Measurements from ENCODE around the gene TCF15.

The TCF15 gene

GRCh38 chr20:595330-596308 lies 14.5 kb downstream of the TCF15 start:
- H3K27ac ChIP-seq = no peak overlapping the region
- TF ChIP-seq CTCF (conservative IDR thresholded peaks at IDR 0.05) = no peak

DNA sequence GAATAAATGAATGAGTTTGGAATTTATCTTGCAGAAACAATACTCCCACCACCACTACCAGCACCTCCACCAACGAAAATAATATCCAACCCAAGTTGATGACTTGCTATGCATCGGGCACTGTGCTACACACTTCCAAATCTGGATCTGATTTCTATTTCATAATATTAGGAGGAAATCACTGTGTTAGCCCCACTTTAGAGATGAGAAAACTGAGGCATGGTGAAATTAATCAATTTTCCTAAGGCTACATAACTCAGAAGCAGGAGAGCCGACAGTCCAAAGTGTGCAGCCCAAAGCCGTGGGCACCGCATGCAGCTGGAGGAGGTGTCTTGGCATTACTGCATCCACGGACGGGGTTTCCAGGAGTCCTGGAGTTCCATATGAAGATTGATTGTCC lies 17.6 kb downstream of the TCF15 start:
- H3K27ac ChIP-seq = no peak overlapping the region
- no peak for TF ChIP-seq CTCF (conservative IDR thresholded peaks at IDR 0.05)

DNA sequence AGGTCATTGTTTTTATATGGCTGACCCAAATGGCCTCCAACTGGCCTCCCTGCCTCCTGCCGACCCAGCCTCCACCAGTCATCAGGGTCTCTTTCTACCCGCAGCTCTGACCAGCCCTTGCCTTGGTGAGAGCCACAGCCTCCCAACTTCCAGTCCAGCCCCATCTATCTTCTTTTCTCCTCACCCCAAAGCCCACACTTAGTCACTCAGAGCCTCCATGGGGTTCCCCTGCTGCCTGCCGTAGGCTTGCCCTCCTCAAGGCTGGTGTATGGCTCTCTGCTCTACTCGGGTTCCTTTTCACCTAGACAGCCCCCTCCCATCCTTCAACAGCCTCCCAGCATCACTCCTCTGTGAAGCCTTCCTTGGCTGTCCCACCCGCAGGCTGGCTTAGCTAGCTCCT lies 18.2 kb downstream of the TCF15 start:
- no peak overlapping the region for H3K27ac ChIP-seq
- no peak for TF ChIP-seq CTCF (conservative IDR thresholded peaks at IDR 0.05)

GRCh38 chr20:588932-589672 lies 21.0 kb downstream of the TCF15 start:
- no peak overlapping the region for H3K27ac ChIP-seq
- TF ChIP-seq CTCF (conservative IDR thresholded peaks at IDR 0.05) = no peak

DNA sequence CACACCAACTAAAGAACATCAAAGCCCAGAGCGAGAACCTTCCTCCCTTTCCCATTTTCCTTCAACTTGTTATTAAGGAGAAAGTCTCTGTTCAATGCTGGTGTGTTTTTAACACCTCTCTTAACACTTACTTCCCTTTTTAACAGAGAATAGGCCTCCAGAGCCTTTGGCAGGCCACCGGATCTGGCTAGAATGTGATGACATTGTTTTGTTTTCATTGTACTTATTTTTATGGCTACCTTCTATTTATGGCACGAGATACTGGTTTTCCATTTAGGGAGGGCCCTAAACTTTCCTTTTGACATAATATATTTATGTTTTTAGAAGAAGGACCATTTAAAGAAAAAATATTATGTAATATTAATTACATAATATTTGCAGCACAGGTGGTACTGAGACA lies 21.6 kb downstream of the TCF15 start:
- no peak for TF ChIP-seq CTCF (conservative IDR thresholded peaks at IDR 0.05)
- H3K27ac ChIP-seq = no peak overlapping the region

- TF ChIP-seq CTCF (conservative IDR thresholded peaks at IDR 0.05) = no peak
- H3K27ac ChIP-seq = no peak overlapping the region
Observed at GRCh38 chr20:584971-585301, 25.2 kb downstream of the TCF15 start.

GRCh38 chr20:584161-584970 lies 25.7 kb downstream of the TCF15 start:
- no peak for TF ChIP-seq CTCF (conservative IDR thresholded peaks at IDR 0.05)
- no peak overlapping the region for H3K27ac ChIP-seq
